ENCODE measurements around the gene MAGI3.
"Not testable (repeated sequence)": the region's sequence is repeated elsewhere in the genome, so short reads cannot be mapped to it uniquely, and the experiment has no call there.

MAGI3 gene

GRCh38 chr1:113714606-113715269 is 324.4 kb downstream of the MAGI3 start:
- no peak for DNase-seq

- DNase-seq: not testable (repeated sequence)
These were observed 327.2 kb downstream of the MAGI3 start for GRCh38 chr1:113717506-113717905.

- DNase-seq: not testable (repeated sequence)
These were observed 328.3 kb downstream of the MAGI3 start for GRCh38 chr1:113718621-113719020.

GRCh38 chr1:113721010-113721409 is 330.7 kb downstream of the MAGI3 start:
- no peak for DNase-seq

- DNase-seq: no peak
These were observed 342.5 kb downstream of the MAGI3 start for GRCh38 chr1:113732802-113733201.

GRCh38 chr1:113734357-113735055 is 344.2 kb downstream of the MAGI3 start:
- no peak for DNase-seq
